GM18508 (cell line): ENCODE results near the gene METTL22.

Source experiments
- ATAC-seq: cut with Tn5 transposase; IDR thresholded peaks from one replicate; pipeline ENCODE4 v1.9.1; 2021; ENCODE audit warnings: moderate number of reproducible peaks; ENCODE audit not compliant: insufficient read depth, unreplicated experiment

The METTL22 gene, protein sequence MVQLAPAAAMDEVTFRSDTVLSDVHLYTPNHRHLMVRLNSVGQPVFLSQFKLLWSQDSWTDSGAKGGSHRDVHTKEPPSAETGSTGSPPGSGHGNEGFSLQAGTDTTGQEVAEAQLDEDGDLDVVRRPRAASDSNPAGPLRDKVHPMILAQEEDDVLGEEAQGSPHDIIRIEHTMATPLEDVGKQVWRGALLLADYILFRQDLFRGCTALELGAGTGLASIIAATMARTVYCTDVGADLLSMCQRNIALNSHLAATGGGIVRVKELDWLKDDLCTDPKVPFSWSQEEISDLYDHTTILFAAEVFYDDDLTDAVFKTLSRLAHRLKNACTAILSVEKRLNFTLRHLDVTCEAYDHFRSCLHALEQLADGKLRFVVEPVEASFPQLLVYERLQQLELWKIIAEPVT

DNA sequence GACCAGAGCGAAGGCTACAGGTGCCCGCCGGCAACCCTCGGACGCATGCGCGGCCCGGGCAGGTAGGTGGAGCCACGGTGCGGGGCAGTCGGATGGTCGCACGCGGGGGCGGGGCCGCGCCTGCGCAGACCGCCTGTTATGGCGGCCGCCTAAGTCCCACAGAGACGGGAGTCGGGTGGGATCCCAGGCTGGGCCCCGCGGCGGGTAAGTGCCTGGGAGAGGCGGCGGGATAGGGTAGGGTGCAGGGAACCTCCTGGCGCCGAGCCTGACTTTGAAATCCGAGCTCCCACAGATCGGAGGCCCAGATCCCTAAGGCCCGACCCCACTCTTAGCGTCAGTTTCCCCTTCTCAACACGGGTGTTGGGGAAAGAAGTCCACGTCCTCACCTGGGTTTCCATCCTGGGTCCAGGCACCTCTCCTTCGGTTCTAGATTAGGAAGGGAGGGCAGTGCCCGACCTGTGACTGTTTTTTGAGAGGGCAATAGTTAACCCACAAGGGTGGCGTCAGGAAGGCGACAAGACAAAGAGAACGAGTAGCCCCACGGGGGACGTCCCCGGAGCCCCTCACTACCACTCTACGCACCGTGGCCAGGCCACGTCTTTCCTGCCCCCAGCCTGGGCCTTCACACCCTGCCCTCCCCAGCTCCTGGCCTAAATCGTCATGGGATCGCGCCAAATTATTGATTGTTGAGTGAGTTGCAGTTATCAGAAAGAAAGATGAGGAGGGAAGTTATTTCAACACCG lies at the start of gene METTL22:
Gene METTL22 (plus strand): TSS at position 127 of the 743 bp plus-strand sequence. CDS start 3,968 bp downstream, outside the sequence.
- no peak for ATAC-seq

DNA sequence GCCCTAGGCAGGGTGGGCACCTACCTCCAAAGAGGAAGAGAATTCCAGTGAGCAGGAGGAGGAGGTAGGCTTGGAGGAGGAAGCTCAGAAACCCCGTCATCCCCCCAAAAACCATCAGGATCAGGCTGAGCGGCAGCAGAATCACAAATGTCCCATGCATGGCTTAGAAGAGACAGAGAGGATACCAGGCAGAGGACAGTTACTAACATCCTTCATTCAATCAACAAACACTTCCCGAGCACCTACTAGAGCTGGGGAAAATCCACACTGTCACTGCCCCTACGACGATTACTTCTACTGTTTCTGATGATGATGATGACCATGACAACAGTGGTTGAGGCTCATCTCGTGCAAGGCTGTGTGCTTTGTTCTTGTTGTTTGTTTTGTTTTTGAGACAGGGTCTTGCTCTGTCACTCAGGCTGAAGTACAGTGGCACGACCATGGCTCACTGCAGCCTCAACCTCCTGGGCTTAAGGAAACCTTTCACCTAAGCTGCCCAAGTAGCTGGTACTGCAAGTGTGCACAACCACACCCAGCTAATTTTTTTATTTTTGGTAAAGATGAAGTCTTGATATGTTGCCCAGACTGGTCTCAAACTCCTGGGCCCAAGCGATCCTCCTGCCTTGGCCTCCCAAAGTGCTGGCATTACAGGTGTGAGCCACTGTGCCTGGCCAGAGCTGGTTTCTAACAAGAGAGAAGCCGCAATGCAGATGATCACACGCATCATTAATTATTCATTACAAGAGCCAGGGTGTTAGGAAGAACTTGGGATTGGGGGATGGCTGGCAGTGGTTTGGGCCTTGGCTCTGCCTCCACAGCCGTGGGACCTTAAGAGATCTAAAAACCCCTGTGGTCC lies 49.2 kb upstream of the METTL22 start:
- no peak for ATAC-seq

DNA sequence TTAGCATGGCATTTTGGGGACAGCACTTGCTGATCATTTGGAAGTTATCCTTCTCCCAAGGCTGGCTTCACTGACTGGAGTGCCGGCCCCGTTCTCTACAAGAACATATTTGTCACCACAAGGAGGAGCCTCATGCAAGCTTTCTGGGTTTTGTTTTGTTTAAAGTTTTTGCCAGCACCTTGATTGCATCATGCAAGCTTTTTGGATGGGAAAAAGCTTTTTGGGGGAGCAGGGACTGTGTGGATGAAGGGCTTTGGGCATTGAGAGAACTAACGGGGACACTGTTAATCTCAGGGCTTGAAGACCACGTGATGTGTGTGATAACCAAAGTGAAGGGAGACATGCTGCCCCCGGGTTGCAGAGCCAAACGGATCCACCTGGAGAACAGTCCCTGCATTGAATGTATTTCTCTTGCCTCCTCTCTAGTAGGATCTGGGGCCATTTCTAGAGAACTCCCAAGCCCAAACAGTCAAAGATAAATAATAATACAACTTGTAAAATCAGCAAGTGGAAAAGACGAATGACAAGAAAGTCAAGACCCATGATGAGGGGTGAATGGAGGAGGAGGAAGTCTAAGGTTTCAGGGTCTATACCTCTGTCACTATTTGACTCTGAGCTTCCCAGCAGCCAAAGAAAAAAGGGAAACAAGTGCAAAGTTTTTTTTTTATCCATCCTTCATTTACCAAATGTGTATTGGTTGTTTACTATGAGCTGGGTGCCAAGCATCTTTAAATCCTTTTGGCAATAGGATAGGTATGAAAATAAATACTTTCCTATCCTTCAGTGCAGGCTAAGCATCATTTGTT lies 48.4 kb upstream of the METTL22 start:
- ATAC-seq = no peak

DNA sequence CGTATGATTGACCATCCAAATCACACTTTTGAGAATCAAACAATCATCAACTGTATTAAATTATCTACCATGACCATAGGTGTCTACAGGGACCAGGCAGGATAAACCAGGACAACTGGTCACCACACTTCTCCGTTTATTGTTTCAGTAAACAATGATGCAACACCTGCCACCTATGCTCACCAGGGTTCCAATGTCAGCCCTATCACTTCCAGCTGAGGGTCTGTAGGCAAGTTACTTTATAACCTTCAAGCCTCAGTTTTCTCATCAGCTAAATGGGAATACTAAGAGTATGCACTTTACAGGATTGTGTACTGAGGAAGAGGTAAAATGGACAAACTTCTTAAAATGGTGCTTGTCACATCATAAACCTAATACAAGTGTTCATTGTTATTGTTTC lies 46.1 kb upstream of the METTL22 start:
- ATAC-seq = no peak

DNA sequence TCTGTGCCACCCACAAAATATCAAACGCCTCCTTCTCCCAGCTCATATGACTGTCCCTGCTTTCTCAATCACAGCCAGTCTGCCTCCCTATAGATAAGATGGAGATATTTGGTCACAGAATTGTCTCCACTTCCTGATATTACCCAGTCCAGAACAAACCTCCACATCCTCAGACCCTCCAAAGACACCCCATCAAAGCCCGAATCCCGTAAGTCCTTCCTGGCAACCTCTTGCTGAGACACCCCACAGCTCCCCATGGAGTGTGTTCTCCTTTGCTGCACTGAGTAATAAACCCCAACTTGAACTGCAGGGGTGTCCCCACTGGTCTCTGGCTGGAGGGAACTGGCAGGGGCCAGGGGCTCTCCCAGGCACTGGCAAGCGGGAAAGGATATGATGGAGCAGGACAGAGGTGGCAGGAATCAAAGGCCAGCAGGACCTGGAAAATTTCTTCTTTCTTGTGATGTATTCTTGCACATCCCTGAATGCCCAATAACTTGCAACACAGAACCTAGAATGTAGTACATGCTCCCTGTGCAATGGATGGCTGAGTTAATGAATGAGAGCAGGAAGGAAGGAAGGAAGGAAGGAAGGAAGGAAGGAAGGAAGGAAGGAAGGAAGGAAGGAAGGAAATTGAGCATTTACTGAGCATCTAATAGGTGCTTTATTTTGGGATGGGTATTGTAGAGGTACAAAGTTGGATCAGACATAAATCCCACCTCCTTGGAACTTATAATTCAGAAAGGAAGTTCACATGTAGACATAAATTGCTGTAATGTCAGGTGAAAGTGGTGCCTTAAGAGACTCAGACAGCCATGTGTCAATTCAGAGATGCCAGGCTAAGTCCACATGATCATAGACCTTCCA lies 45.1 kb upstream of the METTL22 start:
- ATAC-seq = no peak

DNA sequence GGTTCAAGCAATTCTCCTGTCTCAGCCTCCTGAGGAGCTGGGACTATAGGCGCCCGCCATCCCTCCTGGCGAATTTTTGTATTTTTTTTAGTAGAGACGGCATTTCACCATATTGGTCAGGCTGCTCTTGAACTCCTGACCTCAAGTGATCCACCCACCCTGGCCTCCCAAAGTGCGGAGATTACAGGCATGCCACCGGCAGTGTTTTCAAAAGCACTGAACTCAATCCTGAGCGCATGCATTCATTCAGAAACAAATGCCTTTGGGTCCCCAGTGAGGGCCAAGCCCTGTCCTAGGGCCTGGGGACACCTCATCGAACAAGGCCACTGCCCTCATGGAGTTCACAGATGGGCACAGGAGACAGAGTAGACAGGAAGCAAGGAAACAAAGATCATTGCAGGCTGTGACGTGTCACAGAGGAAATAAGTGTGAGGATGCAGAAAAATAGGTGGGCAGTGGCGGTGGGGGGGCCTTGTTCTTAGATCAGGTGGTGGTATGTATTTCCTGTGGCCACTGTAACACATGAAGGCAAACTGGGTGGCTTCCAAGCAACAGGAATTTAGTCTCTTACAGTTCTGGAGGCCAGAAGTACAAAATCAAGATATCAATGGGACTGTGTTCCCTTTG lies 43.7 kb upstream of the METTL22 start:
- ATAC-seq = no peak

DNA sequence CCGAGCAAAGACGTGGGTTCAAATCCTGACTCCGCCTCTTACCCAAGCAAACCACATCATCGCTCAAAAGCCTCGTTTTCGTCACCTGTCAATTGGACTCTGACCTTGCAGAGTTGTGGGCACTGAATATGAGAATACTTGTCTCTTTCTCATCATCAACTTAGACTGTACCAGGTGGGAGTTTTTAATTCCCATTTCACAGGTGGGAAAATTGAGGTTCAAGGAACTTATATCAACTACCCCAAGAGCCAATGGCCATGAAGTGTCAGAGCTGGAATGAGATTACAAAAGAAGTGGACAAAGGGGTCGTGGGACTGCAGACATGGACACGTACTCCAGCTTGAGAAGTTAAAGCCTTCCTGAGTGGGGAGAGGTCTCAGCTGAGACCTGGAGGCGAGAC lies 41.9 kb upstream of the METTL22 start:
- ATAC-seq = no peak

DNA sequence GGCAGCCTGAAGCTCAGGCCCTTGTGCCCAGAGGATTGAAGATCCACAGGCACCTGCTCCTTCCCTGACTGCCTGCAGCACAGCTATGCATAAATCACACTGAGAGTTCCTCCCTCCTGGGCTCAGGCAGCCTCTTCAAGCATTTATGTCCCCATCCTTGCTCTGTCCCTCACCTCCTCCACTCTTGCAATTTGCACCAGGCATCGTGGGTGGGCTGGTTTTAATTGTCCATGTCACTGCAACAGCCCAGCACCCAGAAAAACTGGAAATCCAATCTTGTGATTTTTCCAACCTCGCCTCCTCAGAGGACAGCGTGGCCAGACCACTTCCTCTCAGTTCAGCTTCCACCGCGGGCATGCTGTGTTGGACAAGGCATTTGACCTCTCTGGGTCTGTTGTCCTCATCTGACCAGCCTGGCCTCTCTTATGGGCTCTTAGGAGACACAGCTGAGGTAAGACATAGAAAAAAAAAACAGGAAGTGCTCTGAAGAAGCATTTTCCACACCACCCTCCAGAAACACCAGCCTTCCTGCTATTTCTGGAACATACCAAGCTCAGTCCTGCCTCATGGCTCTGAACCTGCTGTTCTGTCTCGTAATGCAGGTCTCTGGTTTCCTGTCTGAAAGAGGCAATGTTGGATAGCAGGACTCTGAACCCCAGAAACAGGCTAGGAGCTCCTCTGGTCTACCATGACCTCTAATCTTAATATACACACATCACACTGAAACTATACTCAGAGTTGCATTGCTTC lies 39.5 kb upstream of the METTL22 start:
- ATAC-seq = no peak

DNA sequence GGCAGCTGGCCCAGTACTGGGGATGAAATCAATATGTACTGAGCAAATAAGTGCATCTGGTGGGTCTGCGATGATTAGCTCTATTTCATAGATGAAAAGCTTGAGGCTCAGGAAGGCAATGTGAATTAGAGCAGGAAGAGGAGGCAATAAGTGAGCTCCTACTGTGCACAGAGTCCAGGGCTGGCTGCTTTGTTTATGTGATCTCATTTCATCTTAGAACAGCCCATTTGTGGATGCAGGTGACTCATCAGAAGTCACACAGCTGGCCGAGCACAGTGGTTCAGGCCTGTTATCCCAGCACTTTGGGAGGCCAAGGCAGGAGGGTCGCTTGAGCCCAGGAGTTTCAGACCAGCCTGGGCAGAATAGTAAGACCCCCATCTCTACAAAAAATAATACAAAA lies 38.3 kb upstream of the METTL22 start:
- no peak for ATAC-seq

DNA sequence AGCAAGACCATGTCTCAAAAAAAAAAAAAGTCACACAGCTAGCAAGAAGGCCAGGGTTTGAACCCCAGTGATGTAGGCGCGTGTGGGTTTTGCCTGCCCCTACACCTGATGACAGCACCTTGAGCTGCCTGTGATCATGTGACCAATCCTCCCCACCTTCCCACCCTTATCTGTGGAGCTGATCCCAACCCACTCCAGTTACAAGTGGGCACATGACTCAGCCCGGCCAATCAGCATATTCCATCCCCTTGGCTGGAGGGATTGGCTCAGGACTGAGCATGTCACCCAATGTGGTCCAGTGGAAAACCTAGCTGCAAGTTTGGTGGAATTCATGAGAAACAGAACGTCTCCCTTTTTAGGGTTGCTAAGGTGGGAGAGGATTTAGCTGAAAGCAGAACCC lies 37.8 kb upstream of the METTL22 start:
- no peak for ATAC-seq

DNA sequence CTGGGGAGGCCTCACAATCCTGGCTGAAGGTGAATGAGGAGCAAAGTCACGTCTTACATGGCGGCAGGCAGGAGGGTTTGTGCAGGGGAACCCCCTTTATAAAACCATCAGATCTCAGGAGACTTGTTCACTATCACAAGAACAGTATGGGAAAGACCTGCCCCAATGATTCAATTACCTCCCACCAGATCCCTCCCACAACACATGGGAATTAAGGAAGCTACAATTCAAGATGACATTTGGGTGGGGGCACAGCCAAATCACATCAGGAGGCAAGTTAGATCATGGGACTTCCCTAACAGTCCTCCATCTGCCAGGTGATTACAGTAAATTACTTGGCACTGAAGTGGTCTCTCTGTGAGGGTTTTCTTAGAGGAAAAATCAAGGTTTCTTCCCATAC lies 36.5 kb upstream of the METTL22 start:
- no peak for ATAC-seq

DNA sequence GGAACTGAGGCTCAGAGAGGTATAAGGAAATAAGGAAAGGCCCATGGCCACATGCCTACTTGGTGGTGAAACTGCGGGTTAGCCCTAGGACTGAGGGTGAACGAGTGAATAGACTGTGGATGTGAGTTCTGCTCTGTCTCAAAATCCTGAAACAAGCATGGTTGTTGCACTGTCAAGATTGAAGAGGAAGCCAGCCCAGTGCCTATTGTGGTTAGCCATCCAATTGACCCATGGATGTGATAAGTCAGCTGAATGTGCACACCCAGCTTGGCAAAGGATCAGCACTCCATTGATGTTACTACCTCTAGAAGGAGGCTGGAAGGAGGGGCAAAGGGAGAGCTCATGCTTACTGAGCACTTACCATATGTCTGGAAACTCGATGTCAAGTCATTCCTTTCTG lies 35.6 kb upstream of the METTL22 start:
- ATAC-seq = no peak

DNA sequence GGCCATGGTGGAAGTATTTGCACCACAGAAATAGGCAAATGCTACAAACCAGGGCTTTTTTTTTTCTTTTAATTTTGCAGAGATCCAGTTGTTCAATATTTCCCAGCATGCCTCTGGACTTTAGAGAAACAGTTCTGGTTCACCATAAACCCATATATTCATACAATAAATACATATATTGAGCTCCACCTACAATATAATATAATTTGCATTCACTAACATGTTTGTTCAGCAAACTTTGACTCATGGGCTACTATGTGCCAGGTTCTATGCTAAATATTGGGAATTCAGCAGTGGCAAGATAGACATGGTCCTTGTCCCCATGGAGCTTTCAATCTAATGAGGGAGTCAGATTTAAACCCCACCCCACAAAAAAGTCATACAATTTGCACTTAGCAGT lies 34.4 kb upstream of the METTL22 start:
- no peak for ATAC-seq

DNA sequence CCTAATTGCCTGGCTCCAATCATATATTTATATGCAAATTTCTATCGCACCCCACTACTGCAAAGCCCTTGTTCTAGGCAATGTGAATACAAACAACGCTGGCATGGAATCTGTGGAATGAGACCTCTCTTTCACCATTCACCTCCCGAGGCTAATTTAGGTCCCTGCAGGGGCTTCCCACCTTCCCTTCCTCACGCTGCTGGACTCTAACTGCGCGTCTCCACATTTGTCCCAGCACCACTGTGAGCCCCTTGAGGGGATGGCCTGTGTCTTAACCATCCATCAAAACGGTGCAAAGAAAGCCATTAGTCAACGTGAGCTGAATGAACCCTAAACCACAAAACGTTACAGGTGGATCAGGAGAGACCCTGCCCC lies 32.8 kb upstream of the METTL22 start:
- ATAC-seq = no peak

DNA sequence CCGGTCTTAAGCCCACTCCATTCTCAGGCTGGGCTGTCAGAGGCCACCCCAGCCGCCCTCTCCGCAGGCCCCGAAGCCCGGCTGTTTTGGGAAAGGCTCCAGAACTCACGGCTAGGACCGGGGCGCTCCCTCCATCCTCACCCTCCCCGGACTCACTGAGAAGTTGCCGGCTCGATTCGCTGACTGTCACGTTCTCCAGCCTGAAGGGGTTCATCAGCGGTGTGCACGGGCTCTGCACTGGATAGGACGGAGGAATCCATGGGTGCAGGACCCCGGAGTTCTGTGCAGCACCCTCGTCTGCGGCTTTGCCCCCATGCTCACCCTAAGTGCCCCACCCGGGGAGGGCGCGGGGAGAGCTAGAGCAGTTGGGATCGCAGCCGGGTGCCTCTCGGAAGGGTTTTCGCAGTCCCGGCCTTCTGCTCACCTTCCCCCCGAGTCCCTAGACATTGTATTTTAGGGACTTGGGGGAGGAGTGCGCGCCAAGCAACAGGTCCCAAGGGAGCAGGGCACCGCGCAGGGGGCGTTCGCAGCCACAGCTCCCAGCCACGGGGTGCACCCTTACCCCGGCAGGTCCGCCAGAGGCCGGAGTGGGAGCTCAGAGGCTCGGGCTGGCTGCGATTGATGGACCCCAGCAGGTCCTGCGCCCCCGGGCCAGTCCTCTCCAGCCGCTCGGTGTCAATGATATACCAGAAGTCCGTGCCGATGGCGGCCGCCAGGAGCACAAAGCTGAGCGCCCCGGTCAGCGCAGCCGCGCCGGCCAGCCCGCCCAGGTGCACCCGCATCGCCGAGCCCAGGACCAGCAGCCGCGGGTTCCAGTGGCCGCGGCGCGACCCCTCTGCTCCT lies 32.2 kb upstream of the METTL22 start:
- ATAC-seq = no peak

DNA sequence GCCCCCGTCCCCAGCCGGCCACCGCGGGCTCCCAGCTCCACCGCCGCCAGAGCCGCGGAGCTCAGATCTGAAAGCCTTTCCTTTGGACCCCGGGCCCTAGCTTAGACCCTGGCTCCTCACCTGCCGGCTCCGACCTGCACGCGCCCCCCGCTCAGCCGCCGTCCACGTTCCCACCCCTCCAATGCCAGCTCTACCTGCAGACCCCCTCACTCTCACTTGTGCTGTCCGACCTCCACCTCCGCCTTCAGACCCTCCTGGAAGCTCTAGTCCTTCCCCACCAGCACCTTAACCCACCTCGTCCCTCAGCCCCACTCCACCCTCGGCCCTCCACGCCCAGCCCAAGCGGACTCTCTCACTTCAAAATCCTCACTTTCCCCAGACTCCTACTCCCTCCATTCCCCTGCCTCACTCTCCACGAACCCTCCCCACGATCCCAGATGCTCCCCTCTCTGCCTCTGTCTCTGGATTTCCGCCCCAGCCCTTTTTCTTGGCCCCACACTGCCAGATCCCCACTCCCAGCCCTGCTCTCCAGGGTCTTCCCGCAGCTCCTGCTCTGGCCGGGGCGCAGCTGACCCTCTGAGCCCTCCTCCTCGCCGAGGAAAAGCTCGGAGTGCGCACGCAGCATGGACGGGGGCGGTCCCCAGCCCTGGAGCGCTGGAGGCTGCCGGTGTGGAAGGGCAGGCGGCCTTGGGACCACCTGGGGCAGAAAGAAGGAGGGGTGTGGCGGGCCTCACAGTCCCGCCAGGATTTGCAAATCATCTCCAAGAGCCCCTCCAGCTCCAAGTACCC lies 31.4 kb upstream of the METTL22 start, which contains the start of gene TMEM114:
Gene TMEM114 (minus strand): TSS at position 612 of the 789 bp plus-strand sequence. CDS start 673 bp downstream, outside the sequence.
- ATAC-seq = no peak
